ENCODE data around the gene PSEN2.

Gene PSEN2

GRCh38 chr1:226874579-226875425 lies 4.4 kb downstream of the PSEN2 start:
- H3K4me3 ChIP-seq (ENCODE audit: low read depth, low read length), result no peak overlapping the region
- TF ChIP-seq, protein P1, sequence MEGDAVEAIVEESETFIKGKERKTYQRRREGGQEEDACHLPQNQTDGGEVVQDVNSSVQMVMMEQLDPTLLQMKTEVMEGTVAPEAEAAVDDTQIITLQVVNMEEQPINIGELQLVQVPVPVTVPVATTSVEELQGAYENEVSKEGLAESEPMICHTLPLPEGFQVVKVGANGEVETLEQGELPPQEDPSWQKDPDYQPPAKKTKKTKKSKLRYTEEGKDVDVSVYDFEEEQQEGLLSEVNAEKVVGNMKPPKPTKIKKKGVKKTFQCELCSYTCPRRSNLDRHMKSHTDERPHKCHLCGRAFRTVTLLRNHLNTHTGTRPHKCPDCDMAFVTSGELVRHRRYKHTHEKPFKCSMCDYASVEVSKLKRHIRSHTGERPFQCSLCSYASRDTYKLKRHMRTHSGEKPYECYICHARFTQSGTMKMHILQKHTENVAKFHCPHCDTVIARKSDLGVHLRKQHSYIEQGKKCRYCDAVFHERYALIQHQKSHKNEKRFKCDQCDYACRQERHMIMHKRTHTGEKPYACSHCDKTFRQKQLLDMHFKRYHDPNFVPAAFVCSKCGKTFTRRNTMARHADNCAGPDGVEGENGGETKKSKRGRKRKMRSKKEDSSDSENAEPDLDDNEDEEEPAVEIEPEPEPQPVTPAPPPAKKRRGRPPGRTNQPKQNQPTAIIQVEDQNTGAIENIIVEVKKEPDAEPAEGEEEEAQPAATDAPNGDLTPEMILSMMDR (IDR thresholded peaks at IDR 0.05; ENCODE audit: low read depth, low read length), result no peak

DNA sequence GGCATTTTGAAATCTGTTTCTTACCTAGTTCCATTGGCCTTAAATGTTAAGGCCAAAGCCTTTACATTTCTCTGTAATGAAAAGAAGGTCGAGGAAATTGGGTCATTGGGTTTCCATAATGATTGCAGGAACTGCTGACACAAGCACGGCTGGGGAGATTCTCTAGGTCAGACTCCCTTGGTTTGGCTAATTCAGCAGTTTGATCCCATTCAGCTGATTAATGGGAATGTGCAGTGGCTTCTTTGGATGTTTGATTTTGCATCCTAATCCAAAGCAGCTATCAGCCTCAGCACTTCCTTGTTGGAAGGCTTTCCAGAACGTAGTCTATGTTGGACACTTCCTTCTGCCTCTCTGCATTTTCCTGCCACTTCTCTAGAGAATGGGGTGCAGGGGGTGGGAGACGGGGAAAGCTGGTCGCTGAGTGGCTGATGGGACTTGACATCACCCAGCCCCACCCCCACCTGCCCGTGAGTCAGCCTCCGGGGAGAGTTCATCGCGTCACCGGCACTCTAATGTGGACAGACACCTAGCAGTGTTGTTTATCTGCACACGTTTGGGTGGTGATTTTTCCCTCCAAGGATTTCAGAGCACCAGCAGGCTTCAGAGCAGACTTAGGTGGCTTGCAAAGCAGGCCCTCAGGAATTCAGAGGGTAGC lies 5.4 kb downstream of the PSEN2 start:
- TF ChIP-seq, protein P1 (IDR thresholded peaks at IDR 0.05; ENCODE audit: low read depth, low read length), result no peak
- H3K4me3 ChIP-seq (ENCODE audit: low read depth, low read length), result no peak overlapping the region

- TF ChIP-seq, protein P1 (IDR thresholded peaks at IDR 0.05; ENCODE audit: low read depth, low read length), result no peak
- no peak overlapping the region for H3K4me3 ChIP-seq (ENCODE audit: low read depth, low read length)
Observed at GRCh38 chr1:226877669-226878068, 7.3 kb downstream of the PSEN2 start.

- H3K4me3 ChIP-seq (ENCODE audit: low read depth, low read length), result no peak overlapping the region
- TF ChIP-seq, protein P1 (IDR thresholded peaks at IDR 0.05; ENCODE audit: low read depth, low read length), result no peak
Observed at GRCh38 chr1:226880372-226881287, 10.2 kb downstream of the PSEN2 start.

DNA sequence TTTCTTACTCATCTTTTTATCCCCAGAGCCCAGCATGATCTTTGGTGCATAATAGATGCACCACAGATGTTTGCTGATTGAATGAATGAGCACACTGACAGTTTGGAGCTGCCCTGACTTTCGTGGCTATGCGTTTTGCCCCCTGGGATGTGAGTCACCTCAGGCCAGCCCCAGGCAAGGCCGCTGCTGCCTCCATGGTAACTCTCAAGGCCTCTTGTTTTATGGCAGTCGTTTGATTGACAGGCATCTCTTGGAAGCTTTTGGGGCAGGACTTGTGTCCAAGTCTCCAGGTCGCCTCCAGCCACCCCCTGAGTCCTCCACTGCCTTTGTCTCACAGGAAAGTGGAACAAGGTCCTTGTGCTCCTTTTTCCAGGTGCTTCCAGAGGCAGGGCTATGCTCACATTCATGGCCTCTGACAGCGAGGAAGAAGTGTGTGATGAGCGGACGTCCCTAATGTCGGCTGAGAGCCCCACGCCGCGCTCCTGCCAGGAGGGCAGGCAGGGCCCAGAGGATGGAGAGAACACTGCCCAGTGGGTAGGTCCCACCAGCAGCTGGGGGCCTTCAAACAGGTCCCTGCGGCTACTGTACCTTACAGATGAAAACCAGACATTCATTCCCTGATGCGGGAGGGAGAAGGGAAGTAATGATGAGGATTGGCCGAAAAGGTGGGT lies 11.2 kb downstream of the PSEN2 start:
- no peak overlapping the region for H3K4me3 ChIP-seq (ENCODE audit: low read depth, low read length)
- TF ChIP-seq, protein P1 (IDR thresholded peaks at IDR 0.05; ENCODE audit: low read depth, low read length), result no peak

DNA sequence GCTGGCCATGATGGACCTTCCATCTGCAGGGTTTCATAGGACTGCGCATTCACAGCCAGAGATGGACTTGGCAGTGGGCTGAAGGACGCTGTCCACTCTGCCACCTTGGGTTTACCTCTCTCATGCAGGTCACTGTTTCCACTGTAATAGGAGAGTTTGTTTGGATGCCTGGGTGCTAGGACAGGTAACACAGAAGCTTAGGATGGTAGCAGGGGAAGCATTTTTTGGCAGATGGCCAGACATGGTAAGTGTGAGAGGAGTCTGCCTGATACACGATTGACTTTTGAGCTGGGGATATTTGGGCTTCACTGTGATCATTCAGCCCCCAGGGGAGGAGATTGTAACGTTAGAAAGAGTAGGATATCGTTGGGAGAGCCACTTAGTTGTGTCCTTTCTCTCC lies 11.8 kb downstream of the PSEN2 start:
- TF ChIP-seq, protein P1 (IDR thresholded peaks at IDR 0.05; ENCODE audit: low read depth, low read length), result no peak
- no peak overlapping the region for H3K4me3 ChIP-seq (ENCODE audit: low read depth, low read length)

Data from WI38 (cell line).